NCI-H345 treated with DMSO at 0.1 percent for 48 hours (cell line): ENCODE results near the gene SMDT1.
A peak's percentile ranks its signal among the peaks of the same experiment; 100 is the strongest.

Experiments used
- DNase-seq: peaks from one replicate; lab custom pipeline; 2025; ENCODE audit not compliant: unreplicated experiment; lab: John Stamatoyannopoulos, UW

The SMDT1 gene, protein sequence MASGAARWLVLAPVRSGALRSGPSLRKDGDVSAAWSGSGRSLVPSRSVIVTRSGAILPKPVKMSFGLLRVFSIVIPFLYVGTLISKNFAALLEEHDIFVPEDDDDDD

DNA sequence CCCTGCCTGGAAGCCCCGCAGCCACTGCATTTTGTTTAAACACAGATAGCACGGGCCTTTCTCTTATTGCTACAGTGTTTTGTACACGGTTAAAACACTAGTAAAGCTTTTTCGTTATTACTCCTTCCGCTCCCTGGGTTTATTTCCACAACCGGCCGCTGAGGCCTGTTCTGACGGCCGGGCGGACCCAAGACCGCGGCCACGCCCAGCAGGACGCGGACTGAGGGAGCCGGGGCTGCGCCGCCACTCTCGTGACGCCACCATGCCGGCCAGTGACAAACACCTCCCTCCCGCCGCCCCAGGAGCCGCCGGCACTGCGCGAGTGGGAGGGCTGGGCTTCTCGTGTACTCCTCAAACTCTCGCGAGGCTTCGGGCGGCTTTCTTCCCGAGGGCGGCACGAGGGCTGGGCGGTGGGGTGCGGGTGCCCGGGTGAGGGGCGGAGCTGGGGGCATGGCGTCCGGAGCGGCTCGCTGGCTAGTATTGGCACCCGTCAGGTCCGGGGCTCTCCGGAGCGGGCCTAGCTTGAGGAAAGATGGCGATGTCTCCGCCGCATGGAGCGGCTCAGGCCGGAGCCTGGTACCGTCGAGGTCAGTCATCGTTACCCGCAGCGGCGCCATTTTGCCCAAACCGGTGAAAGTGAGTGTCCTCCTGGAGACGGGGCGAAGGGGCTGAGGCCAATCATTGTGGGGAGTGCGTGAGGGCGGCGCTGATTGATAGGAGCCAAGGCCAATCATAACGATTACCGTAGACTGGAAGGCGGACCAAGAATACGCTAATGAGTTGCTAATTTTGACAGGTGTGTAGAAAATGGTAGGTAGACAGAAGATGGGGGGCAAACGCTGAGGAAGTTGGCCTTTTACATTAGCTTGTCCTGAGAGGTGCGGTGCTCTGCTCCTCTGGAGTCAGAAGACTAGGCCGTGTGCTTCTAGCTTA lies at the start of gene SMDT1:
Gene SMDT1, plus strand, starts transcription at position 382 of the 933 bp plus-strand sequence. Its CDS starts 69 bp downstream, at position 451.
- peak; percentile 86 for DNase-seq

DNA sequence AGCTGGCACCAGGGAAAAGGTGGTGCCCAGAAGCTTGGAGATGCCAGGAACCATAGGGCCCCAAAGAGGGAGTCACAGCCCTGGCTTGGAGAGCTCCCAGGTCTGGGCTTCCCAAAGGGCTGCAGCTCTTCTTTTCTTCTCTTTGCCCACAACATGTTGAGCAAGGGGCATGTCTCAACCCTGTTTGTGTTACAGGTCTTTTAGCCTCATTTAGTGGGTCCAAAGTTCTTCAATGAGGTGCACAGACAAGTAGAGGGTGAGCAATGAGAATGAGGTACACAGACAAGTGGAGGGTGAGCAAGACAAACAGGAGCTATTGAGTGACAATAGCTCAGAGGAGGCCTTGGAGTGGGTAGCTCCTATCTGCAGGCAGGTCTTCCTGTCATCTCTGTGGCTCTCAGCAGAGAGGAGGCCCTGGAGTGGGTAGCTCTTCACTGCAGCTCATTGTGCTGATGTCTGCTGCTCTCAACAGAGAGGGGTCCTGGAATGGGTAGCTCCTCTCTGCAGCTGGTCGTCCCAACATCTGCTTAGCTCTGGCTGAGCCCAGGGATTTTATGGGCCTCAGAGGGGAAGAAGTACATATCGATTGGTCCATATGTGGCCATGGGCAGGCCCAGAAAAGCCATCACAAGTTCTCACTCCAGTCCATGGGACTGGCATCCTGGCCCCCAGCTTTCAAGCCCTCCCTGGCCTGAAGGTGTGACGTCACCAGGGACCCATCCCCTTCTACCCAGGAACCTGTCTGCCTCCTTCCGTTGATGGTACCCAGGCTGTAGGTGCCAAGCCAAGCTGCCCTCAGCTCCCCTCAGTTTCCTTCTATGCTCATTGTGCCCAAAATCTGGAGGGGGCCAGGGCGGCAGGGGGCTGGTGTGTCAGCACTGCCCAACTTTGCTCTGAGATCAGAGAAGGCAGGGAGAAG lies 46.0 kb upstream of the SMDT1 start:
- no peak for DNase-seq

DNA sequence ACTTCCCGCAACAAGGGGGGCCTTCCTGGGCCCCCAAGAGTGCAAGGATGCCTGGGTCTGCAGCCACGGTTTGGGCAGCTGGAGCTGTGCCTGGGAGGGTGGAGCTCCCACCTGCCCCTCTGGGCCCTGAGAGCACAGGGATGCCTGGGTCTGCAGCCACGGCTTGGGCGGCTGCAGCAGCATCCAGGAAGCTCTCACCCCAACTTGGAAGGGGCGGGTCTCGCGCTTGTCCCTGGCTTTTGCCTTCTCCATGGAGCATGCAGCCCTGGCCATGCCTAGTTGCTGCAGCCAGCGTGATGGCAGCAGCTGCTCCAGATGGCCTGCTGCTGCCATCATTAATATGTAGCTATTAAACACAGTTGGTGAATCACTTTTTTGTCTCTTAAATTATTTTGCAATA lies 44.2 kb upstream of the SMDT1 start:
- DNase-seq = no peak

DNA sequence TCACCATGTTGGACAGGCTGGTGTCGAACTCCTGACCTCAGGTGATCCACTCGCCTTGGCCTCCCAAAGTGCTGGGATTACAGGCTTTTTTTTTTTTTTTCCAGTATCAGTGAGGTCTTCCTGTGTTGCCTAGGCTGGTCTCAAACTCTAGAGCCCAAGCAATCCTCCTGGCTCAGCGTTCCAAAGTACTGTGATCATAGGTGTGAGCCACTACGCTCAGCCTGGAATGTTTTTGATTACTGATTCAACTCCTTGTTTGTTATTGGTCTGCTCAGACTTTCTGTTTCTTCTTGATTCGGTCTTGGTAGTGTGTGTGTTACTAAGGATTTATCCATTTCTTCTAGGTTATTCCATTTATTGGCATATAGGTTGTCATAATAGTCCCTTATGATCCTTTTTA lies 40.2 kb upstream of the SMDT1 start:
- no peak for DNase-seq

DNA sequence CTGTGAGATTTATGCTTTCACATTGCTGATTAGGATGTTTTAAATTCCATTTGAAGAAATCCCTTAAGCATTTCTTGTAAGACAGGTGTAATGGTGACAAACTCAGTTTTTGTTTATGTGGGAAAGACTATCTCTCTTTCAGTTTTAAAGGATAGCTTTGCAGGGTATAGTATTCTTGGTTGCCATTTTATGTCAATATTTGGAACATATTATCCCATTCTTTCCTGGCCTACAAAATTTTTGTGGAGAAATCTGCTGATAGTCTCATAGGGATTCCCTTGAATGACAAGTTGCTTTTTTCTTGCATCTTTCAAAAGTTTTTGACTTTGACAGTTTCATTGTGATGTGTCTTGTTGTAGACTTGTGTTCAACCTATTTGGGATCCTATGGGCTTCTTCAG lies 37.7 kb upstream of the SMDT1 start:
- no peak for DNase-seq

DNA sequence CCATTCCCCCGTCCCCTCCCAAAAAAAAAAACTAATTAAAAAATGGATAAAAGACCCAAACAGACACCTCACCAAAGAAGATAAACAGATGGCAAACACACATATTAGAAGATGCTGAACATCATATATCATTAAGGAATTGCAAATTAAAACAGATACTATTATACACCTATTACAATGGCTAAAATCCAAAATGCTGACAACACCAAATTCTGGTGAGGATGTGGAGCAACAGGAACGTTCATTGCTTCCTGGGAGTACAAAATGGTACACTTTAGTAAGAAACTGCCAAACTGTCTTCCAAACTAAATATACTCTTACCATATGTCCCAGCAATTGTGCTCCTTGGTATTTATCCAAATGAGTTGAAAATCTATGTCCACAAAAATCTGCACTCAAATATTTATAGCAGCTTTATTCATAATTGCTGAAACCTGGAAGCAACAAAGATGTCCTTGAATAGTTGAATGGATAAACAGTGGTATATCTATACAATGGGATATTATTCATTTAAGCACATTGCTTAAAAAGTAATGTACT lies 28.8 kb upstream of the SMDT1 start:
- DNase-seq = no peak

DNA sequence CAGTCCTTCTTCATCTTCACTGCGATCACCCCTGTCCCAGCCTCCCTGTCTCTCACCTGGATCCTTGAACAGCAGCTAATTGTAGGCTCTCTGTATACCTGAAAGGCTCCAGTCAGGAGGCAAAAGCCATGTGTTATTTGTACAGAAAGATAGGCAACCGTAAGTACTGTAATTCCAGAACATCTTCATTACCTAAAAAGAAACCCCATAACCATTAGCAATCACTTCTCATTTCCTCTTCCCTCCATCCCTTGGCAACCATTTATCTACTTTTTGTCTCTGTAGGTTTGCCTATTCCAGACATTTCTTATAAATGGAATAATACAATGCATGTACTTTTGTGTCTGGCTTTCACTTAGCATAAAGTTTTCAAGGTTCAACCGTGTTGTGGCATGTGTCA lies 26.7 kb upstream of the SMDT1 start:
- no peak for DNase-seq

DNA sequence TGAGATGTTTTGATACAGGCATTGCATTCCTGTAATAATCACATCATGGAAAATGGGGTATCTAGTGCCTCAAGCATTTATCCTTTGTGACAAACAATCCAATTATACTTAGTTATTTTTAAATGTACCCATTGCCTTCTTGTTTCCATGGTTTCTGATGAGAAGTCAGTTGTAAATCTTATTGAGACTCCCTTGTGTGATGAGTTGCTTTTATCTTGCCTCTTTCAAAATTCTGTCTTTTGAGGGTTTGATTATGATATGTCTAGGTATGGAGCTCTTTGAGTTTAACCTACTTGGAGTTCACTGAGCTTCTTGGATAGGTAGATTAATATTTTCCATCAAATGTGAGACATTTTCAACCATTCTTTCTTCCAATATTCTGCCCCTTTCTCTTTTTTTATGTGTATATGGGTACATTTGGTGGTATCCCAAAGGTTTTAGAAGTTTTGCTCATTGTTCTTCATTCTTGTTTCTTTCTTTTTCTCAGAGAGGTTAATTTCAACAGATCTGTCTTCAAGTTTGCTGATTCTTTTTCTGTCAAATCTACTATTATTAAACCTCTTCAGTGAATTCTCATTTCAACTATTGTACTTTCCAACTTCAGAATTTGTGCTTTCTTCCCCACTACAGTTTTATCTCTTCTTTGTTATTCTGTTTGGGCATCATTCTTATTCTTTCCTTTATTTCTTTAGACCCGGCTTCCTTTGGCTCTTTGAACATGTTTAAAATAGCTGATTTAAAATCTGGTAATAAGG lies 22.6 kb upstream of the SMDT1 start:
- no peak for DNase-seq

DNA sequence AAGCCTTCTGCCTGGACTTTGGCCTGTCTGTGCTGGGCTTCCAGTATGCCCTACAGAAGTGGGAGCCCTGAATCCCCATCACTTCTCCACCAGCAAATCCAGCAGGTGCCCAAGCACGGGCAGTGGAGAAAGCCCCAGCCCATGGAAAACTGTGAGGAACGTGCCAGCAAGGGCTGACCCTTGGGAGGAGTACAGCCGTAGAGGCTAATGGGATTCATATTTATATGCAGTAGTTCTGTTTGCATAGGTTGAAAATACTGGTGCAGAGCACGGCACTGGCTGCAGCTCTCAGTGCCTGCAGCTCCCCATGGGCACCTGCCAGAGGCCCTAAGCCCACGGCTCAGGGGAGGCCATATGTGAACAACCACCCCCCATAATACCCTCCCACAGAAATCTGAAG lies 19.0 kb upstream of the SMDT1 start:
- DNase-seq = no peak

DNA sequence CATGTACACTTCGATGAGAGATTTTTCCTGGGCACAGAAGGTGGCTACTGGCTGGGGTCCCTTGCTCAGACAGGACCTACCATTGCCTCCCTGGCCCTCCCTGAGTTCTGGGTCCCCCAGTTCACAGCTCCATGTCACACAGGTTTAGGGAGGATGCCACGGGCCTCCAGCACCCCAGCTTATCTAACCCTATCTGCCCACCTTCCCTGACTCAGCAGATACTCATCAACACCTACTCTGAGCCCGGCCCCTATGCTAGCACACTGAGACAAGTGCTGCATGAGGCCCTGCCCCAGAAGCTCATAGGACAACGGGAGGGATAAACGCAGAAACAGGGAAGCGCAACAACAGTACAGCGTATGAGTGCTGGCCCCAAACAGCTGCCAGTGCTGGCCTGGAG lies 18.5 kb upstream of the SMDT1 start:
- DNase-seq = no peak

DNA sequence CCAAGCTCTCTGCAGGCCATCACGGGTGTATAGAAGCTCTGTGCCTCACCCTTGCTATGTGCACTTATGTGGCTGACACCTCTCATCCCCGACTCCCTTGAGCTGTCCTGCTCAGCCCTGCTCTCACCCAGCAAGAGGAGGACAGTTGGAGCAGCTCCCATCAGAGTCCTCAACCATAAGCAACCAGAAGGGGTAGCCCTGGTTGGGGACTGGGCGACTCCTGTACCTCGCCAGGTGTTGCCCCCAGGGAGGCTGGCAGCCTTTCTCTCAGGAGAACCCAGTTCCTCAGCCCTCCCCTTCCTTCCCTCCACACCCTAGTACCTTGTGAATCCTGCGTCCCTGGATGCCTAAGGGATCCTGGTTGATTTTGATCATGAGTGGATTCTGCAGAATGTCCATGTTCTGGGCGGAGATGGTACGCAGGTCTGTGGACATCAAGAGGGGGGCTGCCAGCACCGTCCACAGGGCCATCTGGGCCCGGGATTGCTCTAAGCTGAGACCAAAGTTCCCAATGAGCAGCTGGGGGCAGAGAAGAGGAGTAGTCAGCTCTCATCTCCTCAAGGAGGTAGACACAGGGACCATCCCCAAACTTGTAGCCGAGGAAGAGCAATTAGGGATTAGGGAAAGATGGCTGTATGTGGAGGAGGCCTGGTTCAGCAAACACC lies 16.9 kb upstream of the SMDT1 start:
- DNase-seq = no peak

DNA sequence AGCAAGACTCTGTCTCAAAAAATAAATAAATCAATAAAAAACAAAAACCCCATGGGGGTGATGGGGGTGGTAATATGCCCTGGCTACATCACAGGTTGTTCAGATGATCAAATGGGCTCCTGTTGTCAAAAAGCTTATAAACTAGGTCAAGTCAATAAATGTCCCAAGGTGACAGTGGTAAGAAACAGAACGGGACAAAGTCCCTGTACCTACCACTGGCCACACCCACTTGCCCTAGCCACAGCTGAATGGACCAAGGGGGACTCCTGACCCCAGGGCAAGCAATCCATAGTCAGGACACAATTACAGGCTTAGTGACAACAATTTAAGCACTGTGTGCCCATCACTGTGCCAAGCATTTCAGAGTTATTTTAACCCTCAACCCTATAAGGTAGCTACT lies 14.9 kb upstream of the SMDT1 start:
- no peak for DNase-seq

DNA sequence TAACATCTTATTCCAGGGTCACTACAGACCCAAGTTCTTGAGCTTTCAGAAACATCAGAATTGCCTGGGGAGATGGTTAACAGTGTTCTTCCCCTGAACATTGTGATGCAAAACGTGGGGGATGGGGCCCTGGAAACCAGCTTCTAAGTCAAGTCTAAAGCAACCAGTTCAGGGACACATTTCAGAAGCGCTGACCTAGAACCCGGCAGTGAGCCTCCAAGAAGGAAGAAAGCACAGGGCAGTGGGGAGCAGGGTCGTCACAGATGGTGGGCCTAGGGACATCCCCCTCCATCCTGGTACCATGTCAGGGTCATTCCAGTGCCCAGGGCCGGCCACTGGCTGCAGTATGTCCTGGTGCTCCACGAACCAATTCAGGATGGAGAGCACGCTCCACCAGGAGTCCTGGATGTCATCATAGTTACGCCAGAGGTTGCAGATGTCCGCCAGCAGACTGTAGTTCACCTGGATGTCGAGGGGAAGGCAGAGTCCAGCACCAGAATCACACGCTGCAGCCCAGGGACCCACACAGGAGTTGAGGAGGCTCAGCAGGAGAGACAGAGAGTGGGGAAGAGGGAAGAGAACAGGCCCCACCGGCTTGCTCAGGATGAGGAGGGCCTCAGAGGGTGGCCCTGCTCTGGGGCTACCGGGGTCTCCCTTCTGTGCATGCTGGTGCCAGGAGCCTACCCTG lies 13.9 kb upstream of the SMDT1 start:
- no peak for DNase-seq

DNA sequence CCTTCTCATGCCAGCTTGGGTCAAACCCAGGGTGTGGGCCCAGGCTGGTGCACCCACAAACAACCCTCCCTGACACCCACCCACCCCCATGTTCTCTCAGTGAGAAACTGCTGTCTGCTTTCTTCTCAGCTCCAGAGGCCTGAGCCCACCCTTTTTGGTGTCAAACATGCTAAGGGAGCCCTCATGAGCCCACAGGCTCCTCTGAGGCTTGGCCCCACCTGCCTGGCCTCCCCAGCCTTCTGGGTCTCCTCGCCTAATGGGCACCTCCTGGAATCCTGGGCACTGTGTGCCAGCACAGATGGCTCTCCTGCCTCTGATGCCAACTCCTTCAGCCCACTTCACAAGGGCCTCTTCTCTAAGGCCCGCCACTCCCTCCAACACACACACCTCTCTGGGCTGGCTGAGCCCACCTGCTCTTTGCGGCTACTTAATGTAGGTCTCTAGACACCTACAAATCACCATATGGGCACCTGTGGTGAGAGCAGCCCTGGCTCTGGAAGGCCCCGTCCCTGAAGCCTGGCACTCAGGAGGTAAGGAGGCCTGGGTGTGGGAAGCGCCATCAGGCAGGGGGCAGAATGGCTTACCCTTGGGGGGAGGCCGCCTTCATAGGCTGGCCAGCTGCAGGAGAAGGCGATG lies 13.3 kb upstream of the SMDT1 start:
- DNase-seq = no peak

DNA sequence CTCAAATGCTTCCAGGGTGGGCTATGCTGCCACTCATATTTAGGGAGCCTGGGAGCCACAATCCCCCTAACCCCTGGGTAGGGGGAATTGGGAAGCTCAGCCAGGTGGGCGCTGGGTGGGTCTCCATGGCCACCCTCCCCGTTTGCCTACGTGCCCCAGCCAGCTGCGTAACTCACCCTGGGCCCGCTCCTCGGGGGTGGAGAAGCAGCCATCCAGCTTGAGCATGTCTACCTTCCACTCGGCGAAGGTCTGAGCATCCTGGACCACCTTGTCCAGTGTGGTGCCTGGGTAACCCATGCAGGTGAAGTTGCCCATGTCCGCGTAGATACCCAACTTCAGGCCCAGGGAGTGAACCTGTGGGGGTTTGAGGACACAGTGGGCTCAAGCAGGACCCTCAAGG lies 12.6 kb upstream of the SMDT1 start:
- DNase-seq = no peak

DNA sequence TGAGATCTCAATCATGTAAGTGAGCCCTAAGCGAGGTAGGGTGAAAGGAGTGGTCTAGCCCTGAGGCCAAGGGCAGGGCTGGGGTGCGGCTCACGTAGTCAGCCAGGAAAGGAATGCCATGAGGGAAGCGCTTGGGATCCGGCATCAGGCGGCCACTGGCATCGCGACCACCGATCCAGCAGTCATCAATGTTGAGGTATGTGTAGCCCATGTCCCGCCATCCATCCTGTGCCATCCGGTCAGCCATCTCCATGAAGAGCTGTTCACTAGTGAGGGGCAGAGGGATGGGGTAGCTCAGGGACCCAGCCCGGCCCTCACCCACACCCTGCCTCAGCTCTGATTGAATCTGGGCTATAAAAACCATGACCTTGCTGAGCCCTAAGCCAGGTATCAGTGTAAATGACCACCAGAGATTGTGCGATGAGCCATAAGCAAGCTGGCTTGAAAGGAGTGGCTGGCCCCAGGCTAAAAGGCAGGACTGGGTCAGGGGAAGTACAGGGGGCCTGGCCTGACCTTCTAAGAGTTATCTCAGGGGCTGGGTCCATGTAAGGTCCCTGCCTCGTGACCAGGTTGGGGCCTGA lies 11.7 kb upstream of the SMDT1 start:
- DNase-seq = no peak

DNA sequence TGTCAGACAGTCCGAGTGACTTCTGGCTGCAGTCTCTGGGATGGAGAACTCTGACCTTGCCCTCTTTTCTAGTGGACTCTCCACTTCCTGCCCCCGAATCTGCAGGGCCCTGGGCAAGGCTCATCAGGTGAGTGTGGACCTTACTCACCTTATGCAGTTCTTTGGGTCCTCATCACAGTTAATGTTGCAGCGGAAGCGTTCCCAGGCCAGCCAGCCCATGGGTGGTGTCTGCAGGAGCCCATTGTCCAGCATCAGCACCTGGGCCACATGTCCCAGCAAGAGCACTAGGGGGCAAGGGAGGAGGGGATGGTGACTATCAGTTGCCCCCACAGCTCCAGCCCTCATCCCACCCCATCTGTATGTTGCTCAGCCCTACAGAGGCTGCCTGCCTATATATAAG lies 11.2 kb upstream of the SMDT1 start:
- no peak for DNase-seq

DNA sequence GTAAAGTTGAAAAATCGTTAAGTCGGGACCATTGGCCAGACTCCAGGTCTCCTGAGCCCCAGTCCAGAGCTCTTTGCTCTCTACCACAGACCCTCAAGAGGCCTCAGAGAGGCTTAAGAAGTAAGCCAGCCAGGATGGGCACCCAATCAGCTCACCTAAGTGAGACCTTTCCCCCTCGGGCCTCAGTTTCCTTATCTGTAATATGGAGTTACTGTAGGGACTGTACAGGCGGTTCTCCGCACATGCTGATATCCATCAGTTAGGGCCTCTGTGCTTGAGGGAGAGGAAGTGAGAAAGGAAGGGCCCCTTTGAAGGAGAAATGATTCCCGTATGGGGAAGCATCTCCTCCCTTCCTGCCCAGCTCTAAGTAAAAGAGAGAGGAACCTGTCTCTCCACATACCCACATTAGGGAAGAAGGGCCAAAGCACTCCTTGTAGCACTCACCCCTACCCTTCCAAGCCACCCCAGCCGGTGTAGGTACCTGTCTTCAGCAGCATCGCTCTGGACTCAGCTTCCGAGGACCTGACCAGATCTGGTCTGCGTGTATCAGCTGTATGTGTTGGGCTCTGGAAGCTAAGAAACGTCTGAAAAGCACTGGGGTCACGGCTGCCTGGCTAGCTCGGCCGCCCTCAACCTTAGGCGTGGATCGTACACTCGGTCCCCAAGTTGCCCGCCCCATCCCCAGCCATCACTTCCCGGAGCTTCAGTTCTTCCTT lies 9.5 kb upstream of the SMDT1 start:
- no peak for DNase-seq
